UCSD-AML1 (cell line): ENCODE measurements around the gene CHSY3.

ENCODE experiments used
- DNase-seq: peaks from one replicate; lab custom pipeline; 2025; ENCODE audit not compliant: unreplicated experiment; lab: John Stamatoyannopoulos, UW

CHSY3 gene

DNA sequence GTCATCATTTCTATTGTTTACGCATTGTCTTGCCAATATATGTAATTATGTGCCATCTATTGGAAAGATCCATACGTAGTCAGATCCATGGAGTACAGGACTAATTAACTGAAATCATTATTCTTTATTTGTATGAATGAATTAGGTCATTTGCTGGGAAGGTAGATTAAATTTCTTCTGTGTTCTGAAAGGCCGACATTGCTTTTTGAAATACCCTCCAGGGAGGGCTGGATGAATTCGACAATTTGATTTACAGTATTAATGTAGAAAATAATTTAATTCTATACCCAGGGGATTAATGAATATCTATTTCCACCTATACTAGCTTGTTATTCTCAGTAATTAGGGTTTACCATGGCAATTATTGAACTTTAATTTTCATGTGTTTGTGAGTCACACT is 117.6 kb downstream of the CHSY3 start:
- no peak for DNase-seq

DNA sequence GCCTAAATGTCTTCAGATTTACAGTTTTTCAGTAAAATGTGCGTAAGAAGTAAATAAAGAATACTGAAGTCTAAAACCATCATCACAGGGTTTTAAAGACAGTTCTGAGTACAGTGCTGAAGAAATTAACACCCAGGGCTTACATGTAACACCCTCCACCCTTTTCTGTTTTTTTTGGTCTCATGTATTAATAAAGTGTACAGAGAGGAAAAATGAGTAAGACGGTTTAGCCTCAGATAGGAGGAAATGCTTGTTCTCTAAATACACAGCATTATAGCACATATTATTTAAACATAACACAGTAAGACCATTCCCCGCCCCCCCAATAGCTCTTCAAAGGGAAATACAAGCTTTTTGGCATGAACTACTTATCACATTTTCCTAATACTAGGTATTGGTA is 119.3 kb downstream of the CHSY3 start:
- no peak for DNase-seq

DNA sequence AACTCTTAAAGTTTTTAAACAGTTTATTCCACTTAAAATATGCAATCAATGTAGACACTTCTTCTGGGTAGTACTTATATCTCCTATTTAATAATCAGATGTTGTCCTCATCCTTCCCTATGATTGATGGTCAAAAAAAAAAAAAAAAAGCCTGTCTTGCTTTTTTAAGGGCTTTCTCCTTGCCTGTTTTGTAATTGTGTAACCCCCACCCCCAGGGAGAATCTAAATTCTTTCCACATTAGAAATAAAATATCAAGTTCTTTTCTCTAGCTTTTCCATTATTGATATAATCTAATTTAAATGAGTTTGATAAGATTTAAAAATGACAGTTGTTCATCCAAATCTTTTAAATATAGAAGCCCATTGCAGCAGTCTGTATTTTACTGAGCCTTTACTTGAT is 119.7 kb downstream of the CHSY3 start:
- no peak for DNase-seq

DNA sequence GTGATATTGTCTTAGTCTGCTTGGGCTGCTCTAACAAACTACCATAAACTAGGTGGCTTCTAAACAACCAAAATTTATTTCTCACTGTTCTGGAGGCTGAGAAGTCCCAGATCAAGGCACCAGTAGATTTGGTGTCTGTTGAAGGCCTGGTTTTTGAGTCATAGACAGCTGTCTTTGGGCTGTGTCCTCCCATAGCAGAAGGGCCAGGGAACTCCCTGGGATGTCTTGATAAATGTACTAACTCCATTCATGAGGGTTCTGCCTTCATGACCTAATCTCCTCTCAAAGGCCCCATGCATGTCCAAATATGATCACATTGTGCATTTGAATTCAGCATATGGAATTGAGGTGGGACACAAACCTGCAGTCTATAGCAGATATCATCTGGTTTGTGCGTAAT is 121.2 kb downstream of the CHSY3 start:
- no peak for DNase-seq

DNA sequence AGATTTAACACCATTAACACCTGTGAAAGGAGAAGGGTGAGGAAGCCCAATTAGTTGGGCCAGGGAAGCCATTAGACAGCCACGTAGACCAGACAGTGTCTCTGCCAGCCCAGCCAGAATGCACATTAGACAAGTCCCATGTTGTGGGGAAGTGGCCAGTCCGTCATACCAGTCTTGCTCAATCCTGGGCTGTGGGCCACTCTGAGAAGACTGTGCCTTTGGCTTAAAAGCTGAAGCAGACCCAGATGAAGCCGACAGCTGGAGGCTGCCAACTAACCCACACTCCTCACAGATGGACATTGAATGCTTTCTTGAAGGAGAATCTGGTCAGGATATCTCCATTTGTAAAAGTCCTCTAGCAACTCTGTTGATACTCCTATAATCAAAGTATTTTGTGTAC is 128.5 kb downstream of the CHSY3 start:
- no peak for DNase-seq

DNA sequence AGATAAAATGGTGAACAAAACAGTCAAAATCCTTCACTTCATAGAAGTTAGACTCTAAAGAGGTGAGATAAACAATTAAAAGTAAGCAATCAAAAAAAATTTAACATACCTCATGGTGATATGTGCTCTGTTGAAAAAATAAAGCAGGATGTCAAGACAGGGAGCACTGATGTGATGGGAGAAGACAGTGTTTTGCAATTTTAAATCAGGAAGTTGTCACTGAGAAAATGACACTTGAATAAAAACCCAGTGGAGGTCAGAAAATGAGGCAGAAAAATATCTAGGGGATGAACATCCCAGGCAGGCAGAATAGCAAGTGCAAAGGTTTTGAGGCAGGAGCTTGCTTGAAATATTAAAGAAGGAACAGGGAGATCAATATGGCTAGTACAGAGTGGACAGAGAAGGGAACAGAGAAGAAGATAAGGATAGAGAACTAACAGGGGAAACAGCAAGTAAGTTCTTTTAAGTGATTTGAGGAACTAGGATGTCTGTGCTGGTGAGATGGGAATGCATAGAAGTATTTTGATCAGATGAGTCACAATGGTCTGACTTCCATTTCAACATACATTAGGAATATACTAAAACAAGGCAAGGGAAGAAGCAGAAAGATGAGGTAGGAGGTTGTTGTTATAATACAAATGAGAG is 130.4 kb downstream of the CHSY3 start:
- no peak for DNase-seq

- DNase-seq = no peak
These were observed 131.1 kb downstream of the CHSY3 start for GRCh38 chr5:130035388-130035787.

- DNase-seq = no peak
These were observed 133.6 kb downstream of the CHSY3 start for GRCh38 chr5:130037905-130038304.

DNA sequence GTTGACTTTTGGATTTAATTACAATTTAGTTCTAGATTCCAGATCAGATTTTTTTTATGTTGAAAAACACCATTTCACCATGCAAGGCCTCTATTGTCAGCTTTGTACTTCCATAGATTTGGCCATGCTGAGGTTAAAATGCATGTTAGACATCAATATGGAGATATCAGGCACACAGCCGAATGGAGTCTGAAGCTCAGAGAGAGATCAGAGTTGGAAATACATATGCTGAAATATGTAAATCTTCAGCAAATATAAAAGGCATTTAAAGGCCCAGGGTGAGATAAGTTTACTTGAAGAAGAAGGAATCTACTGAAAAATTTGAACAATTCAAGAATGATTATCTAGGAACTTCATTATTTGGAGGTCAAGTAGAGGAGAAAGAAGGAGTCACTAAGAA is 139.6 kb downstream of the CHSY3 start:
- no peak for DNase-seq

DNA sequence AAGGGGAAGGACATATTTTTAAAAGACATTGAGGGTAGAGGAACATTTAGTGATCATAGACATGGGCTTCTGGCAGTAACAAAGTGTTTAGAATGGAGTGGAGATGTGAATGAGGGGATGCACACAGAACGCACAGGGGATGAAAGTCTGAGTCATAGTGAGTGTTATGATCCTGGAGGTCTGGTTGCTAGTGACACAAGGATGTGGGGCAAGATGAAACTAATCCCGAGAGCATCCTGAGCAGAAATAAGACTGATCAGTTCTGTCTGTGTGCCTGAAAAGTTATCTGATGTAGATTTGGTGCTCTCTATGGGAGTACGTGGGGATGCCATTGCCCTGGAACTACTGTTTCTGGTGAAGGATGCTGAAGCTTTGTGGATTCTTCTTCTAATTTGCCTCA is 141.1 kb downstream of the CHSY3 start:
- DNase-seq = no peak

DNA sequence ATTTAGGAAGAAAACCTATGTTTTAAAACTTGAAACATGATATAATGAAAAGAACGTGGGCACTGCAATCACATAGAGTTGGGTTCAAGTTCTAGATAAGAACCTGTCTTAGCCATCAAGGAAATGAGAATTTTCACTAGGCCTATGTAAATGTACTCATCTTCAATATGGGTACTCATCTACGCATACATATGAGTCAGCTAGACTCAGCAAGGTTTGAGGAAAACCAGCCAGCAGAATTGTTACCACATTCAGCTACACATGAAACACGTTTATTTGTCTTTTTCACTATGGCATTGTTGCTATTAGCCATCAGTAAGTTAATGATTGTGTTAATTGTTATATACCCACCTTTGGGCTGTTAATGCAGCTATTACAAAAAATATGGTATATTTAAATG is 146.3 kb downstream of the CHSY3 start:
- no peak for DNase-seq

DNA sequence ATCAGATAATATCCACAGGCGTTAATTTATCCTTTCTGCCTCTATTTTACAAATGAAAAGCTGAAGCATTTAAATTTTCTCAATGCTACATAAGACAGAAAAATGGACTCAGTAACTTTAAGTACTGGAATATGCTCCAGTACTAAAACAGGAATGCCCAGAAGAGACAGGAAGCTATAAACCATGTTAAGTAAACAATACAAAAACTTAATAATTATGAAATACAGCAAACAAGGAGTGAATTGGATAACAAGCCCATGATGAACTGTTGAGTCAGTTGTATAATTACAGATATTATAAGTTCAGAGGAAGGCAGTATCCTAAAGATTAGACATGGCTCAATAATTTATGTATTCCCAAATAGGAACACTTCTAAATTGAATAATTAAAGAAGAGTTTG is 148.5 kb downstream of the CHSY3 start:
- DNase-seq = no peak

- no peak for DNase-seq
These were observed 151.3 kb downstream of the CHSY3 start for GRCh38 chr5:130055572-130055971.

DNA sequence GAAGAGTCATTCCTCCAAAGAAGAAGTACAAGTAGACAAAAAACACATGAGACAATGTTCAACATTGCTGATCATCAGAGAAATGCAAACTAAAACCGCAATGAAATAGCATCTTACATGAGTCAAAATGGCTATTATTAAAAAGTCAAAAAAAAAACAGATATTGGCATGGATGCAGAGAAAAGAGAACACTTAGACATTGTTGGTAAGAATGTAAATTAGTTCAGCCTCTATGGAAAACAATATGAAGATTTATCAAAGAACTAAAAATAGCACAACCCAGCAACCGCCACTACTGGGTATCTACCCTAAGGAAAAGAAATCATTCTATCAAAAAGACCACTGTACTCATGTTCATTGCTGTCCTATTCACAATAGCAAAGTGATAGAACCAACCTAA is 157.5 kb downstream of the CHSY3 start:
- no peak for DNase-seq

GRCh38 chr5:130063603-130064002 is 159.3 kb downstream of the CHSY3 start:
- no peak for DNase-seq

- no peak for DNase-seq
These were observed 160.2 kb downstream of the CHSY3 start for GRCh38 chr5:130064484-130064883.

- no peak for DNase-seq
These were observed 161.4 kb downstream of the CHSY3 start for GRCh38 chr5:130065617-130066016.

DNA sequence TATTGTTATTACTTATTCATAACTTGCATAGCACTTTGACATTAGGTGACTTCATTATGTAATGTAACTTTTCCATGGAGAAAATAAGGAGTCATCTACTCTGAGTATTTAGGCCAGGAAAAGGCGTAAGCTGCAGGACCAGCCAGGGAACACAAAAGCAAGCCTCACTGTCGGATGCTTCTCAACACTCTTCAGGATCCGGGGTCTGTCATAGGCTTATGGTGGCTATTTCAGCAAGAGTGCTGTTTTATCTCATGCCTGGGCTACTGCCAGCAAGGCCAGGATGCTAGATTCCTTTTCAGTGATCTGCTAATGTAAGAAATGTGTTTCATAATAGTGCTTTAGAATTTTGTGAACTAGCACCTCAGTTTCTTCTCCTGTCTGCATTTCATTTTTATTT is 162.4 kb downstream of the CHSY3 start:
- no peak for DNase-seq

DNA sequence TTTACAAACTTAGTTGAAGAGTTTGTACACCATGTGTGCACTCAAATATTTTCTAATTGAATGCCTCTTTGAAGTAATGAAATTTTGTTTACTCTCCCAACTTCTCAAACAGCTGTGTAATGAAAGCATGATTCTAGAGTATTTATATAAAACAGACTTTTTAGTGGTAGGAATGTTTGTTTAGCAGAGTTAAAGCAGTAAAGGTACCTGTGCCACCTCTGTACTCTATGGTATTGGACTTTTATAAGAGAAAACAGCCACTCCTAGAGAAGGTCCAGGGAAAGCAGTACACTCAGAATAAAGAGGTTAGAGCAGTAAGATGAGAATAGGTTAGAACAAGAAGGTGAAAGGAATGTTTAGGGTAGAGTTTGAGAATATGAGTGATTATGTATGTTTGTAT is 163.1 kb downstream of the CHSY3 start:
- DNase-seq = no peak

DNA sequence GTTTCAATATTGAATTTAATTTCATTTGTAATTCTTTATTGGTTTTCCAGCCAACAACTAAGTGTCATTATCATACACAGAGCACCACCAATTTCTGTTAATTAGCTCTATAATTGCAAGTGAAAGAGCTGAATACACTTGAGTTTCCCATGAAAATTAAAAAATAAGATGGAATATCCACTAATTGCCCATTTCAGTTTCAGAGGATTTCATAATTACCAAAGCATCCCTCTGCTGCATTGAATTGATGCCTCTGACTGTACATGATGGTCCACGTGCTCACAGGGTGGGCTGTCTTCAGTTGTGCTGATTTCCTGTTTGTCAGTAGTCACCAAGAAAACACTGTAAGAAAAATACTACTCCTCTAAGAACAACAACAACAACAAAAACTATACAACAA is 163.8 kb downstream of the CHSY3 start:
- no peak for DNase-seq

DNA sequence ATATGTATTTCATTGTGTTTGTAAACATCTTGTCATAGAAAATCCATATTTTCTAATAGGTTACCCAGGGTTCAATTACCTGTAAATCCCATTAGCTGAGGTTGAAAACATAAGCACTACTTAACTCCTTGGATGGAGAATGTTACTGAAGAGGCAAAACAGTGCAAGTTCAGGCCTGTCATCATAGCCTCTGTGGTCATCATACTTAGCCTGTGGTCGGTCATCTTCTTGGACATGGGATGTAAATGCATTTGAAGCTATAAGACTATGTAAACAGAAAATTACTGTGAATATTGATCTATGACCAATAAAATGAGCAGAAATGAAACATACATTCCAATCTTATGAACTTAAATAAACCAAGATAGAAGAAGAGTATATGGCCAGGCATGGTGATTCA is 164.7 kb downstream of the CHSY3 start:
- no peak for DNase-seq

- no peak for DNase-seq
These were observed 170.6 kb downstream of the CHSY3 start for GRCh38 chr5:130074820-130075219.

- DNase-seq = no peak
These were observed 172.7 kb downstream of the CHSY3 start for GRCh38 chr5:130077007-130077406.

- no peak for DNase-seq
These were observed 174.4 kb downstream of the CHSY3 start for GRCh38 chr5:130078661-130079060.
